ENCODE measurements around the gene CELSR1.
"Not testable (repeated sequence)": the region's sequence is repeated elsewhere in the genome, so short reads cannot be mapped to it uniquely, and the experiment has no call there.

CELSR1 gene

GRCh38 chr22:46478083-46478551 lies 59.3 kb downstream of the CELSR1 start:
- no peak for DNase-seq

GRCh38 chr22:46476547-46476941 lies 60.9 kb downstream of the CELSR1 start:
- no peak for DNase-seq

GRCh38 chr22:46473896-46474557 lies 63.4 kb downstream of the CELSR1 start:
- DNase-seq = no peak

DNA sequence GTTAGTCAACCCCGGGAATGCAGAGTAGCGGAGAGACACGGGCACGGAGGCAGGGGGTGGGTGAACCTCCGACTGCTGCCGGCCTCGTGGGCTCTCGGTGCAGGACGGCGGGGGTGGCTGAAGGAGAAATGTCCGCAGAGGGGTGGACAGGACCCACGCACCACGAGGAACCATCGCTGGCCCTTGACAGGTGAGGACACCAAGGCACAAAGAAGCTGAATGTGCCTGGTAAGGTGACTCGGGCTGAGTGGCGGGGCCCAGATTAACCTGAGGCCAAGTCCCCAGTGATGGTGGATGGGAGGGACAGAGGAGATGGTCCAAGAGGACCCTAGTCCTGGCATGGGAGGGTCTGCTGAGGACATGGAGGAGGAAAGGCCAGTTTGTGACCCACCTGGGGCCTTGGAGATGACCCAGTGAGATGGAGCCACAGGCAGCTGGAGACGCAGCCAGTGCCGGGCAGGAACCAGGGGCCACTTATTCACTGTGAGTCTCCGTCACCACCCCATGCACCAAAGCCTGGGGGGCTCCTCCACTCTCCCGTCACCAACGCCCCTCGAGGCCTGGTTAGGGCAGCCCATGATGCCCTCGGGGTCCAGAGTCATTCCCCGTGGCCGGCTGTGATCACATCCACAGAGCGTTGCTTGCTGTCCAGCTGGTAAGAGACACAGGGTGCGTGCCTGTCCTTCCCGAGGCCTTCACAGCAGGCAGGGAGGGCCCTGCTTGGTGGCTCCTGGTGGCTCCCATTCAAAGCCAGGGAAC lies 64.2 kb downstream of the CELSR1 start:
- DNase-seq = no peak

DNA sequence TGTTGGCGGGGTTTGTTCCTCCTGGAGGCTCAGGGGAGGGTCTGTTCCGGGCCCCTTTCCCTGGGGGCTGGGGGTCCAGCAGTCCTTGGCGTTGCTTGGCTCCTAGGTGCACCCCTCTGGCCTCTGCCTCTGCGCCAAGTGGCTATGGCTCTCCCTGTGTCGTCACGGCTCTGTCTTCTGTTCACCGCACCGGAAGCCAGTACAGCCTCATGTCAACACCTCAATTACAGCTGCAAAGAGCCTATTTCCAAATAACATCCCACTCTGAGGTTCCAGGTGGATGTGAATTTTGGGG lies 64.8 kb downstream of the CELSR1 start:
- DNase-seq = no peak

- no peak for DNase-seq
These were observed 65.3 kb downstream of the CELSR1 start for GRCh38 chr22:46471901-46472721.

GRCh38 chr22:46471330-46471729 lies 66.1 kb downstream of the CELSR1 start:
- DNase-seq = not testable (repeated sequence)

GRCh38 chr22:46469711-46470110 lies 67.7 kb downstream of the CELSR1 start:
- no peak for DNase-seq

DNA sequence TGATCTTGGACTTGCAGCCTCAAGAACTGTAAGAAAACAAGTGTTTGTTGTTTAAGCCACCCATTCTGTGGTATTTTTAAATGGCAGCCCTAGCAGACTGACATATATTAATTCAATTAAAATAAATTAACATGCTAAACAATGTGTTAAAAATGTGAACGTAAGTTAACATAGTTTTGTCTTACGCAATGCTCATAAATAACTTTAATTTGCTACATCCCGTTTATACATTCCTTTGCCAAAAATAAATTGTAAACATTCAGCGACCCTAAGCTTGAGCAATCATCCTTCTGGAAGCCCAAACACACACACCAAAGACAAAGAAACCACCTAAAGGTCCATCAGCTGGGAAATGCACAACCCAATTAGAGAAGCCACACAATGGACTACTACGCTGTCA lies 70.4 kb downstream of the CELSR1 start:
- no peak for DNase-seq

- no peak for DNase-seq
These were observed 71.2 kb downstream of the CELSR1 start for GRCh38 chr22:46466255-46466676.

DNA sequence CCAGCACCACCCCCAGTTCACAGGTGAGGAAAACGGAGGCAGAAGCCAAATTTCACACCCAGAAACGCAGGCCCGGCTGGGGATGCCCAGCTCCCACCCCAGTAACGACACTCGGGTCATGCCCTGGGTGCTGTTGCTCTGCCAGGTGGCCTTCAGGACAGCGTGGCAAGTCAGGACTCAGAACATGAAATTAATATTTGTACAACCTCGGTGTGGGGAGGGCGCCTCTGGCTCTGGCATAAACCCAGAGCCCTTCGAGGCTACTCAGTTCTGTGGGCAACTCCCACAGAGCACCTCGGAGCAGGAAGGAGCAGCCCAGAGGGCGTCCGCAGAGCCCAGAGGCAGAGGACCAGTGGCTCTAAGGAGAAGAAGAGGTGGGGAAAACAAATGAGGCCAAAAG lies 71.6 kb downstream of the CELSR1 start:
- DNase-seq = no peak

- no peak for DNase-seq
These were observed 72.1 kb downstream of the CELSR1 start for GRCh38 chr22:46465345-46465720.

- DNase-seq = no peak
These were observed 72.6 kb downstream of the CELSR1 start for GRCh38 chr22:46464701-46465344.

GRCh38 chr22:46464296-46464695 lies 73.1 kb downstream of the CELSR1 start:
- no peak for DNase-seq

GRCh38 chr22:46463435-46464227 lies 73.8 kb downstream of the CELSR1 start:
- DNase-seq = no peak

- DNase-seq = no peak
These were observed 74.6 kb downstream of the CELSR1 start for GRCh38 chr22:46462726-46463371.

DNA sequence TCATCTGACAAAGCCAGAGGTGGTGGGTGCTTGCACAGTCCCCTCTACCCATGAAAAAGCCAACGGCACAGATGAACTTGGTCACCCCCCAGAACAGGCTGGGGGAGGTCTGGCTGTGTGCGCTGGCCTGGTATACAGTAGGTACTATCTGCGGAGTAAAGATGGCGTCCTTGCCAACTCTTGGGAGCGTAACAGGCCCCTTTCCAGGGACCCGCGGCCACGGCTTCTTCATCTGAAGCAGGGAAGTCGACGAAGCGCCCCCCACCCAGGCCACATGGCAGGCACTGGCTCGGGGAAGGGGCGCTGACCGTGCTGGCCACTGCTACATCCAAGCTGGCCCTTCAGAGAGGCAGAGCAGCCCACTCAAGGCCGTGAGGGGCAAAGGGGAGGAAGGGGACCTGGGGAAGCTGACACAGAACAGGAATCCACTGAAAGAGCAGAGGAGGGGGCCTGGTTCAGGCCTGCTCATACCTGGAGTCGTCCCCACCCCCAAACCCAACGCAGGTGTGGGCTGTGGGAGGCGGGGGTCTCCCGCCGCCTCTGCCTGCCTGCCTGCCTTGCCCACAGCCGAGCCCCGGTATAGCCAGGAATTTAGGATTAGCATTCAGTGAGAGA lies 75.7 kb downstream of the CELSR1 start:
- DNase-seq = no peak

DNA sequence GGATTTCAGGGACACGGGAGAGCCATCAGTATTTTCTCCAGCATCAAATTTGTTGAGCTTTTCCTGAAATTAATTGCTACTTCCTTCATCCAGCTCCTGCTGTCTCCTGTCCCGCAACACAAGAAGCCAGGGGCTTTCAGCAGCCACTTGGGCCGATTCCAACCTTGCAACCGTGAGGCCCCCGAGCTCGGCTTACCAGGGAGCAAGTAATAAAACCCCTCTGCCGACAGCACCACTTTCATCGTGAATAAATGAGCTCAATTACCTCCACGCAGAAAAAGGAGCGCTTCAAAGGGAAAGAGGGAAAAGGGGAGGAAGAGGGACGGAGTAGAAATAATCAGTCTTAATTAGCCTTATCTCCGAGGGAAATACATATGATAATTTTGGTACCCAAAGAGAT lies 76.6 kb downstream of the CELSR1 start:
- no peak for DNase-seq

GRCh38 chr22:46459347-46460065 lies 77.9 kb downstream of the CELSR1 start:
- no peak for DNase-seq

- no peak for DNase-seq
These were observed 78.9 kb downstream of the CELSR1 start for GRCh38 chr22:46458525-46458924.
